HEK293 (cell line): ENCODE results near the gene KCNJ6.

Experiments used
- CTCF ChIP-seq: fragments of 450-650 bp; formaldehyde crosslinking; IDR thresholded peaks from 2 replicates; pipeline ENCODE4 v1.5.1; 2016; ENCODE audit warnings: missing biosample characterization, missing genetic modification characterization
- GLI2 ChIP-seq: fragments of 450-650 bp; formaldehyde crosslinking; IDR thresholded peaks from 2 replicates; pipeline ENCODE4; 2017; ENCODE audit warnings: missing biosample characterization, missing genetic modification characterization, low read depth, borderline replicate concordance
- GLI4 ChIP-seq: fragments of 450-650 bp; formaldehyde crosslinking; IDR thresholded peaks from 2 replicates; pipeline ENCODE4 v1.5.1; 2016; ENCODE audit warnings: missing biosample characterization, missing genetic modification characterization
- GLIS1 ChIP-seq: fragments of 450-650 bp; formaldehyde crosslinking; IDR thresholded peaks from 2 replicates; pipeline ENCODE4 v1.5.1; 2016; ENCODE audit warnings: missing biosample characterization, missing genetic modification characterization
- KLF9 ChIP-seq: fragments of 450-650 bp; formaldehyde crosslinking; IDR thresholded peaks from 2 replicates; pipeline ENCODE4 v1.5.1; 2016; ENCODE audit warnings: missing biosample characterization, missing genetic modification characterization, low read depth
- MYNN ChIP-seq: fragments of 450-650 bp; formaldehyde crosslinking; IDR thresholded peaks from 2 replicates; pipeline ENCODE4 v1.5.1; 2016; ENCODE audit warnings: missing biosample characterization, missing genetic modification characterization, borderline replicate concordance
- OSR2 ChIP-seq: fragments of 450-650 bp; formaldehyde crosslinking; IDR thresholded peaks from 2 replicates; pipeline ENCODE4 v1.5.1; 2016; ENCODE audit warnings: missing biosample characterization, missing genetic modification characterization
- OVOL3 ChIP-seq: fragments of 450-650 bp; formaldehyde crosslinking; IDR thresholded peaks from 2 replicates; pipeline ENCODE4 v1.5.1; 2016; ENCODE audit warnings: missing biosample characterization, missing genetic modification characterization
- PRDM1 ChIP-seq: fragments of 450-650 bp; formaldehyde crosslinking; IDR thresholded peaks from 2 replicates; pipeline ENCODE4; 2016; ENCODE audit warnings: missing biosample characterization, missing genetic modification characterization
- REPIN1 ChIP-seq: fragments of 450-650 bp; formaldehyde crosslinking; IDR thresholded peaks from 2 replicates; pipeline ENCODE4 v1.5.1; 2017; ENCODE audit warnings: missing biosample characterization, missing genetic modification characterization, low read depth
- YY1 ChIP-seq: fragments of 450-650 bp; formaldehyde crosslinking; IDR thresholded peaks from 2 replicates; pipeline ENCODE4 v1.5.1; 2018; ENCODE audit warnings: missing biosample characterization, missing genetic modification characterization
- ZBTB7A ChIP-seq: fragments of 450-650 bp; formaldehyde crosslinking; IDR thresholded peaks from 2 replicates; pipeline ENCODE4 v1.5.1; 2016; ENCODE audit warnings: low read depth, missing biosample characterization, missing genetic modification characterization
- ZEB2 ChIP-seq: fragments of 450-650 bp; formaldehyde crosslinking; IDR thresholded peaks from 2 replicates; pipeline ENCODE4 v1.5.1; 2016; ENCODE audit warnings: missing biosample characterization, missing genetic modification characterization
- ZFP69B ChIP-seq: fragments of 450-650 bp; formaldehyde crosslinking; IDR thresholded peaks from 2 replicates; pipeline ENCODE4 v1.5.1; 2016; ENCODE audit warnings: missing biosample characterization, missing genetic modification characterization
- ZNF132 ChIP-seq: fragments of 450-650 bp; formaldehyde crosslinking; IDR thresholded peaks from 2 replicates; pipeline ENCODE4 v1.5.1; 2017; ENCODE audit warnings: missing biosample characterization, missing genetic modification characterization, borderline replicate concordance
- ZNF239 ChIP-seq: fragments of 450-650 bp; formaldehyde crosslinking; IDR thresholded peaks from 2 replicates; pipeline ENCODE4 v1.5.1; 2016; ENCODE audit warnings: missing biosample characterization, missing genetic modification characterization
- ZNF24 ChIP-seq: fragments of 450-650 bp; formaldehyde crosslinking; IDR thresholded peaks from 2 replicates; pipeline ENCODE4 v1.5.1; 2016; ENCODE audit warnings: missing biosample characterization, missing genetic modification characterization
- ZNF280D ChIP-seq: fragments of 450-650 bp; formaldehyde crosslinking; IDR thresholded peaks from 2 replicates; pipeline ENCODE4 v1.5.1; 2016; ENCODE audit warnings: missing biosample characterization, missing genetic modification characterization
- ZNF324 ChIP-seq: fragments of 450-650 bp; formaldehyde crosslinking; IDR thresholded peaks from 2 replicates; pipeline ENCODE4 v1.5.1; 2016; ENCODE audit warnings: missing biosample characterization, missing genetic modification characterization
- ZNF335 ChIP-seq: fragments of 450-650 bp; formaldehyde crosslinking; conservative IDR thresholded peaks from 2 replicates; pipeline ENCODE4 v1.5.1; 2016; ENCODE audit warnings: missing biosample characterization, missing genetic modification characterization
- ZNF544 ChIP-seq: fragments of 450-650 bp; formaldehyde crosslinking; IDR thresholded peaks from 2 replicates; pipeline ENCODE4 v1.5.0; 2017; ENCODE audit warnings: missing biosample characterization, missing genetic modification characterization
- ZNF776 ChIP-seq: fragments of 450-650 bp; formaldehyde crosslinking; IDR thresholded peaks from 2 replicates; pipeline ENCODE4 v1.5.0; 2017; ENCODE audit warnings: missing biosample characterization, missing genetic modification characterization, borderline replicate concordance
- ZNF791 ChIP-seq: fragments of 450-650 bp; formaldehyde crosslinking; IDR thresholded peaks from 2 replicates; pipeline ENCODE4 v1.5.1; 2016; ENCODE audit warnings: missing biosample characterization, missing genetic modification characterization
- ZSCAN23 ChIP-seq: fragments of 450-650 bp; formaldehyde crosslinking; IDR thresholded peaks from 2 replicates; pipeline ENCODE4 v1.5.1; 2016; ENCODE audit warnings: missing biosample characterization, missing genetic modification characterization
- ZSCAN30 ChIP-seq: fragments of 450-650 bp; IDR thresholded peaks from 2 replicates; pipeline ENCODE4 v1.5.1; 2018; ENCODE audit warnings: missing biosample characterization, mild to moderate bottlenecking, missing genetic modification characterization, moderate library complexity
- ZSCAN5A ChIP-seq: fragments of 450-650 bp; formaldehyde crosslinking; IDR thresholded peaks from 2 replicates; pipeline ENCODE4 v1.5.1; 2016; ENCODE audit warnings: missing biosample characterization, missing genetic modification characterization
- TF ChIP-seq, protein P1 (sequence below): fragments of 450-650 bp; formaldehyde crosslinking; IDR thresholded peaks from 2 replicates; pipeline ENCODE4 v1.5.1; 2016; ENCODE audit warnings: missing biosample characterization, missing genetic modification characterization
- TF ChIP-seq, protein P2 (sequence below): fragments of 450-650 bp; formaldehyde crosslinking; IDR thresholded peaks from 2 replicates; pipeline ENCODE4 v1.5.1; 2016; ENCODE audit warnings: missing biosample characterization, missing genetic modification characterization

The KCNJ6 gene

GRCh38 chr21:37563641-37564340 lies 352.5 kb downstream of the KCNJ6 start (continued):
- TF ChIP-seq ZNF24, result 0 out of 2 replicates have a peak, but pooled peaks have one; percentile 4
- peak; percentile 73; the same call in 1 of the 2 replicates for TF ChIP-seq ZNF791
- TF ChIP-seq ZNF239 (tag by site-specific recombination), result peak; percentile 15; the same call in 1 of the 2 replicates
- TF ChIP-seq ZEB2, result peak; percentile 73
- no peak; the same call in 1 of the 2 replicates for TF ChIP-seq OVOL3 (tag by site-specific recombination)
- no peak for TF ChIP-seq ZNF776
- no peak for TF ChIP-seq REPIN1
- TF ChIP-seq, protein P1, sequence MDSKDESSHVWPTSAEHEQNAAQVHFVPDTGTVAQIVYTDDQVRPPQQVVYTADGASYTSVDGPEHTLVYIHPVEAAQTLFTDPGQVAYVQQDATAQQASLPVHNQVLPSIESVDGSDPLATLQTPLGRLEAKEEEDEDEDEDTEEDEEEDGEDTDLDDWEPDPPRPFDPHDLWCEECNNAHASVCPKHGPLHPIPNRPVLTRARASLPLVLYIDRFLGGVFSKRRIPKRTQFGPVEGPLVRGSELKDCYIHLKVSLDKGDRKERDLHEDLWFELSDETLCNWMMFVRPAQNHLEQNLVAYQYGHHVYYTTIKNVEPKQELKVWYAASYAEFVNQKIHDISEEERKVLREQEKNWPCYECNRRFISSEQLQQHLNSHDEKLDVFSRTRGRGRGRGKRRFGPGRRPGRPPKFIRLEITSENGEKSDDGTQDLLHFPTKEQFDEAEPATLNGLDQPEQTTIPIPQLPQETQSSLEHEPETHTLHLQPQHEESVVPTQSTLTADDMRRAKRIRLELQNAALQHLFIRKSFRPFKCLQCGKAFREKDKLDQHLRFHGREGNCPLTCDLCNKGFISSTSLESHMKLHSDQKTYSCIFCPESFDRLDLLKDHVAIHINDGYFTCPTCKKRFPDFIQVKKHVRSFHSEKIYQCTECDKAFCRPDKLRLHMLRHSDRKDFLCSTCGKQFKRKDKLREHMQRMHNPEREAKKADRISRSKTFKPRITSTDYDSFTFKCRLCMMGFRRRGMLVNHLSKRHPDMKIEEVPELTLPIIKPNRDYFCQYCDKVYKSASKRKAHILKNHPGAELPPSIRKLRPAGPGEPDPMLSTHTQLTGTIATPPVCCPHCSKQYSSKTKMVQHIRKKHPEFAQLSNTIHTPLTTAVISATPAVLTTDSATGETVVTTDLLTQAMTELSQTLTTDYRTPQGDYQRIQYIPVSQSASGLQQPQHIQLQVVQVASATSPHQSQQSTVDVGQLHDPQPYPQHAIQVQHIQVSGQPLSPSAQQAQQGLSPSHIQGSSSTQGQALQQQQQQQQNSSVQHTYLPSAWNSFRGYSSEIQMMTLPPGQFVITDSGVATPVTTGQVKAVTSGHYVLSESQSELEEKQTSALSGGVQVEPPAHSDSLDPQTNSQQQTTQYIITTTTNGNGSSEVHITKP, result peak; percentile 81
- TF ChIP-seq ZNF324 (tag by site-specific recombination), result no peak
- TF ChIP-seq OSR2 (tag by site-specific recombination), result peak; percentile 80
- peak; percentile 81; the same call in 1 of the 2 replicates for TF ChIP-seq GLI4
- peak; percentile 82; the same call in 1 of the 2 replicates for TF ChIP-seq ZNF335 (tag by site-specific recombination)
- peak; percentile 77 for TF ChIP-seq ZFP69B (tag by site-specific recombination)
- TF ChIP-seq ZSCAN30, result 0 out of 2 replicates have a peak, but pooled peaks have one; percentile 58
- peak; percentile 50; the same call in 1 of the 2 replicates for TF ChIP-seq YY1 (tag by site-specific recombination)
- peak; percentile 41; the same call in 1 of the 2 replicates for TF ChIP-seq ZSCAN5A
- TF ChIP-seq GLI2, result no peak
- TF ChIP-seq ZBTB7A (tag by site-specific recombination), result peak; percentile 27; the same call in 1 of the 2 replicates
- no peak for TF ChIP-seq ZNF280D (tag by site-specific recombination)
- TF ChIP-seq ZNF132 (tag by site-specific recombination), result no peak
- TF ChIP-seq, protein P2, sequence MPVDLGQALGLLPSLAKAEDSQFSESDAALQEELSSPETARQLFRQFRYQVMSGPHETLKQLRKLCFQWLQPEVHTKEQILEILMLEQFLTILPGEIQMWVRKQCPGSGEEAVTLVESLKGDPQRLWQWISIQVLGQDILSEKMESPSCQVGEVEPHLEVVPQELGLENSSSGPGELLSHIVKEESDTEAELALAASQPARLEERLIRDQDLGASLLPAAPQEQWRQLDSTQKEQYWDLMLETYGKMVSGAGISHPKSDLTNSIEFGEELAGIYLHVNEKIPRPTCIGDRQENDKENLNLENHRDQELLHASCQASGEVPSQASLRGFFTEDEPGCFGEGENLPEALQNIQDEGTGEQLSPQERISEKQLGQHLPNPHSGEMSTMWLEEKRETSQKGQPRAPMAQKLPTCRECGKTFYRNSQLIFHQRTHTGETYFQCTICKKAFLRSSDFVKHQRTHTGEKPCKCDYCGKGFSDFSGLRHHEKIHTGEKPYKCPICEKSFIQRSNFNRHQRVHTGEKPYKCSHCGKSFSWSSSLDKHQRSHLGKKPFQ (tag by site-specific recombination), result no peak
- no peak for TF ChIP-seq GLIS1 (tag by site-specific recombination)
- peak; percentile 72; the same call in 1 of the 2 replicates for TF ChIP-seq KLF9 (tag by site-specific recombination)
- no peak for TF ChIP-seq PRDM1 (tag by site-specific recombination)
- no peak for TF ChIP-seq ZNF544 (tag by site-specific recombination)
- TF ChIP-seq ZSCAN23 (tag by site-specific recombination), result no peak; the same call in 1 of the 2 replicates
- TF ChIP-seq MYNN (tag by site-specific recombination), result no peak
- peak; percentile 98 for TF ChIP-seq CTCF (tag by site-specific recombination)
